ENCODE measurements around the gene OR52E8. TPM values are rescaled to one million over a fixed set of nuclear protein-coding genes. Genes with fewer than 3 reads are reported as not detected.

Gene OR52E8
- total RNA-seq: not detected
- long read RNA-seq: 0 reads

DNA sequence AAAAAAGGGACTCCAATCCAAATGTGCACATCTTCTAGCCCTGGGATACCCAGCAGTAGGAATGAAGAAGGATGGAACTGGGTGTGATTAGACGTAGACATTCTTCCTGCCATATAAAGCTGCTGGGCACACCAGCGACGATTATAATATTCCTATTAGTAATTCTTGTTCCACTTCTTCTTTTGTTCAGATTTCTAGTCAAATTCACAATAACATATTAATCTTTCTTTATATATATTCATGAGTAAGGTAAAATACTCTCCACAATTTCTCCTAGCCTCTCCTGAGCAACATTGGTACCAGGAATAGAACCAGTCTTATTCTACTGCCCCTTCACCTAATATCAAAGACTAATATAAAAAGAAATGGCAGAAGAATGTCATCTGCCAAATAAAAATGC is at the start of gene OR52E8:
Gene OR52E8 (minus strand): TSS at position 101 of the 400 bp plus-strand sequence. CDS start 0 bp downstream, at position 101.
- no peak for TF ChIP-seq CTCF (IDR thresholded peaks at IDR 0.05)
- no peak within 1 kb of the TSS for H3K27ac ChIP-seq
- DNase-seq (no peak), ATAC-seq (no peak)
- H3K27me3 ChIP-seq: no peaks in the 10 kb centered on the region
- no peaks in the 10 kb centered on the region for H3K4me1 ChIP-seq
- no peak within 1 kb of the TSS for H3K4me3 ChIP-seq
- H3K36me3 ChIP-seq: no peaks in the 10 kb centered on the region
- intact Hi-C loops (cut with DNase I): no loop called here
- no peaks in the 10 kb centered on the region for H3K9me3 ChIP-seq

DNA sequence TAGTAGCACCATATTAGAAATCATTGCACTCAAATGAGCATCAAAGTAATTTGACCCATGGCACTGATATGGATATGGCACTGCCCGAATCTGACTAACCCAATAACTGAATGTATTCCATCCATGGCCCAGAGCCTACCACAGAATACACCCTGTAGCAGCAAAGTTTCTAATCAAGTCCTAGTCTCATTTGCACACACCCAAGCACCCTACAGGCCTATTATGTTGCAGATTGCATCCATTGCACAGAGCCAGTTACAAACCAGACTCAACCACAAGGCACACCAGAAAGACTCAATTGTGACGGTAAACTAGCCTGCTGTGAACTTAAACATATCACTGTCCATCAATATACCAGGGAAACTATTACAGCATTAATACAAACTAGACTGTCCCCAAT is 42.0 kb upstream of the OR52E8 start:
- ATAC-seq (no peak), DNase-seq (no peak)
- TF ChIP-seq CTCF (IDR thresholded peaks at IDR 0.05): no peak
- Histone ChIP-seq H3K4me1 (no peaks in the 10 kb centered on the region), H3K27ac (no peak overlapping the region), H3K27me3 (no peaks in the 10 kb centered on the region), H3K4me3 (no peak overlapping the region), H3K9me3 (no peaks in the 10 kb centered on the region), H3K36me3 (no peaks in the 10 kb centered on the region)
- intact Hi-C loops (cut with DNase I): no loop called here

DNA sequence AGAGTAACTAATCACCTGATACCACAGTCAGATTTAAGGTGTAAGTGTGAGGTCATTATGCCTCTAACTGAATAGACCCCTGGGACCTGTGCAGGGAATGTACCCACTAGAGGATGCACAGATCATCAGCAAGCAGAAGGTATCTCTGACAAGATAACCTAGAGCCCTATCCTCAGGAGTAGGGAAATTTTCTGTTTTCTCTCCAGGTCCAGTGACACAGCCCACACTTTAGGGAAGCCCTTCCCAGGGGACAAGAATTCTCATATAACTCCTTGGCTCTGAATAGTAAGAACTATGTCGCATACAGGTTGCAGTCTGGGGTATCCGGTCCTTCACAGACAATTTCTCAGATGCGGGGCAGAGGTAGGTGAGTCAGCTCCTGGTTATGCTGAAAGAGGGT is 35.4 kb upstream of the OR52E8 start, which contains the start of gene OR52E5:
Gene OR52E5 (plus strand): TSS at position 301 of the 400 bp plus-strand sequence. CDS start 7,569 bp downstream, outside the sequence.
- ATAC-seq (no peak), DNase-seq (no peak)
- Histone ChIP-seq H3K4me1 (no peaks in the 10 kb centered on the region), H3K9me3 (no peaks in the 10 kb centered on the region), H3K27me3 (no peaks in the 10 kb centered on the region), H3K36me3 (no peaks in the 10 kb centered on the region), H3K27ac (no peak within 1 kb of the TSS), H3K4me3 (no peak within 1 kb of the TSS)
- TF ChIP-seq CTCF (IDR thresholded peaks at IDR 0.05): no peak
- intact Hi-C loops (cut with DNase I): no loop called here

GRCh38 chr11:5891216-5891800 is 33.8 kb upstream of the OR52E8 start:
- Histone ChIP-seq H3K27me3 (no peaks in the 10 kb centered on the region), H3K4me1 (no peaks in the 10 kb centered on the region), H3K9me3 (no peaks in the 10 kb centered on the region), H3K27ac (no peak overlapping the region), H3K36me3 (no peaks in the 10 kb centered on the region), H3K4me3 (no peak overlapping the region)
- no peak for DNase-seq
- intact Hi-C loops (cut with DNase I): no loop called here
- TF ChIP-seq CTCF (IDR thresholded peaks at IDR 0.05): peak; percentile 46
- ATAC-seq: no peak

DNA sequence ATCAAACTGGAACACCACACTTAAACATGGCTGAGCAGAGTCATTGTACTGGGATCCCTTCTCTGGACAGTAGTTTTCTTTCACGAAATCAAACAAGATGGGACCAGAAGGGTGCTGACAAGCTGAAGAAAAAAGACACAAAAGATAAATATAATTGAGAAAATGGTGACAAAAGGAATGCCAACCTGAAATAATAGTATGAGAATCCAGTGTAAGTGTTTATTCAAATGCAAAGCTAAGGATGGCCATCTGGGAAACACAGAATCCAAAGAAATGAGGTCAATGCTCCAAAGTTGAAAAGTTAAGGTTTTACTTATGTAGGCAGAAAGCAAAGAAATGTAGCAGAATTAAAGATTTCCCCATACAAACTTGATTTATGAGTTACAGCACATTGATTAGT is 30.2 kb upstream of the OR52E8 start:
- DNase-seq: no peak
- H3K4me3 ChIP-seq: no peak overlapping the region
- ATAC-seq: no peak
- H3K27me3 ChIP-seq: no peaks in the 10 kb centered on the region
- no peak for TF ChIP-seq CTCF (IDR thresholded peaks at IDR 0.05)
- intact Hi-C loops (cut with DNase I): no loop called here
- H3K4me1 ChIP-seq: no peaks in the 10 kb centered on the region
- H3K27ac ChIP-seq: no peak overlapping the region
- H3K9me3 ChIP-seq: no peaks in the 10 kb centered on the region
- H3K36me3 ChIP-seq: no peaks in the 10 kb centered on the region

DNA sequence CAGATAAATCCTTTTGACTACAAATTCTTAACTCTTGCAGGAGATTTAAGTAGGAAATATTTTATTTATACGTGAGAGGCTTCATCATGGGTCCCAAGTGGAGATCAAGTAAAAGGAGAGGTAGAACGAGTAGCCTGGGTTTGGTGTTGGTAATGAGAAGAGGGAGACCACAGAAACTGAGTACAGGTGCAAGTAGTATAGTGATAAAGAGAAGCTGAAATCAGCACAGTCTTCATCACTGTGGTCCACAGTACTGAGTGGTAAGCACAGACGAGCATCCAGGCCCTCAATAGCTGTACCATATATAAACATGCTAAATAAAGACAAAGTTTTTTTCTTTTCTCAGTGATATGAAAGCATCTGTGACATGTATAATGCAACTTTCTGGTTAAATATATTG is 29.7 kb upstream of the OR52E8 start:
- intact Hi-C loops (cut with DNase I): no loop called here
- Histone ChIP-seq H3K9me3 (no peaks in the 10 kb centered on the region), H3K4me1 (no peaks in the 10 kb centered on the region), H3K27ac (no peak overlapping the region), H3K4me3 (no peak overlapping the region), H3K27me3 (no peaks in the 10 kb centered on the region), H3K36me3 (no peaks in the 10 kb centered on the region)
- ATAC-seq (no peak), DNase-seq (no peak)
- no peak for TF ChIP-seq CTCF (IDR thresholded peaks at IDR 0.05)
